Cardiac fibroblast (primary cell): Measurements from ENCODE around the gene NOX3.
A peak's percentile ranks its signal among the peaks of the same experiment; 100 is the strongest.

Experiments
- DNase-seq, 2 donors: peaks; one replicate each; pipeline versions ENCODE4 v3.0.0 to v3.0.0-alpha.2; 2010; ENCODE audit warnings: low read depth in 2 of 2
- H3K4me3 ChIP-seq, 2 donors: replicated peaks in 1 of 2; 1 replicate in 1 of 2; 2 replicates in 1 of 2; pipeline ENCODE4 v1.5.1; 2011; ENCODE audit warnings: low read depth in 2 of 2, low read length in 2 of 2, mild to moderate bottlenecking in 2 of 2, moderate library complexity in 1 of 2
- TF ChIP-seq, protein P1 (sequence below): IDR thresholded peaks from one replicate; pipeline ENCODE4 v1.5.1; 2011; ENCODE audit warnings: low read depth, mild to moderate bottlenecking, low read length, inconsistent platforms

Gene NOX3

DNA sequence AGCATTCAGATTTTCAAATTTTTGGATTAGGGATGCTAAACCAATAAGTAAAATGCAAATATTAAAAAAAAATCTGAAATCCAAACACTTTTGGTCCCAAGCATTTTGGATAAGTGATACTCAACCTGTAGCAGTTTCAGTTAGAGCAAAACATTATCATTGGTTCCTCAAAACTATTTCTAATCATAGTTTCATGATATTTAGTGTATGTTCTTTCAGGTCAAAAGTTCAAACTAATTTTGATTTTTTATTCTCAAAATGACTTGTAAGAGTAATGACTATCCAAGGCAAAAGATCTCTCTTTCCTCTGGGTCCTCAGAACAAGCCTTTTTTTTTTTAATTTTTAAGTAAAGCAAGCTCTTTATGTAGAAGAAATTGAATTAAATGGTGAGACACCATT, 77.4 kb downstream of the NOX3 start:
- TF ChIP-seq, protein P1, sequence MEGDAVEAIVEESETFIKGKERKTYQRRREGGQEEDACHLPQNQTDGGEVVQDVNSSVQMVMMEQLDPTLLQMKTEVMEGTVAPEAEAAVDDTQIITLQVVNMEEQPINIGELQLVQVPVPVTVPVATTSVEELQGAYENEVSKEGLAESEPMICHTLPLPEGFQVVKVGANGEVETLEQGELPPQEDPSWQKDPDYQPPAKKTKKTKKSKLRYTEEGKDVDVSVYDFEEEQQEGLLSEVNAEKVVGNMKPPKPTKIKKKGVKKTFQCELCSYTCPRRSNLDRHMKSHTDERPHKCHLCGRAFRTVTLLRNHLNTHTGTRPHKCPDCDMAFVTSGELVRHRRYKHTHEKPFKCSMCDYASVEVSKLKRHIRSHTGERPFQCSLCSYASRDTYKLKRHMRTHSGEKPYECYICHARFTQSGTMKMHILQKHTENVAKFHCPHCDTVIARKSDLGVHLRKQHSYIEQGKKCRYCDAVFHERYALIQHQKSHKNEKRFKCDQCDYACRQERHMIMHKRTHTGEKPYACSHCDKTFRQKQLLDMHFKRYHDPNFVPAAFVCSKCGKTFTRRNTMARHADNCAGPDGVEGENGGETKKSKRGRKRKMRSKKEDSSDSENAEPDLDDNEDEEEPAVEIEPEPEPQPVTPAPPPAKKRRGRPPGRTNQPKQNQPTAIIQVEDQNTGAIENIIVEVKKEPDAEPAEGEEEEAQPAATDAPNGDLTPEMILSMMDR: no peak
- DNase-seq: no peak
- no peak overlapping the region for H3K4me3 ChIP-seq

DNA sequence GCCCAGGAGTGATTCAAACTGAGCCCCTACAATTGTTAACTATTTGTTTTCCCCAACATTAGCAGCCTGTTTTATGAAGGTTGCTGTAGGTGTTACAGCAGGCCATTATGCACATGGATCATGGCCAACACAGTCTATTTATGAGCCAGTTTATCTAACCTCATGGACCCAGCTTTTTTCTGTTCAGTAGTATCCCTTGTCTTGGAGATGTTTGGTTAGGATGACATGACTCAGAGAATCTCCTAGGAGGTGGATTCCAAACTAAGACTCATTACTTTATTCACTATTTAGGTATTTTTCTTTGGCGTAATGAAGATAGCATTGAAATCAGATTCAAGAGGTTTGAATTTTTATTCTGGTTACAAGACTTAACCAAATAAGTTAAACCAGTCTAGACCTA, 78.6 kb downstream of the NOX3 start:
- peak; percentile 21 to 94 for DNase-seq
- TF ChIP-seq, protein P1: no peak
- no peak overlapping the region for H3K4me3 ChIP-seq

DNA sequence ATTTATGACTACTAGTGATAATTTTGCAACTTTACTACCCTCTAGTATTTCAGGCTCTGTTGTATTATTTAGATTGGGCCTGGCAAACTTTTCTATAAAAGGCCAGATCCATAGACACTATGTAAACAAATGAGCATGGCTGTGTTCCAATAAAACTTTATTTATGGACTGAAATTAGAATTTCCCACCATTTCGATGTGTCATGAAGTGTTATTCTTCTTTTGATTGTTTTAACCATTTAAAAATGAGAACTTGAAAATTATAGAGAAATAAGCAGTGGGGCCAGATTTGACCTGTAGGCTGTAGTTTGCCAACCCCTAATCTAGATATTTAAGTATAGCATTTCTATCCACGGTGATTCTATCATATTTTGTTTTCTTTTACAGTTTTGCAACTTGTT, 79.8 kb downstream of the NOX3 start:
- TF ChIP-seq, protein P1: no peak

DNA sequence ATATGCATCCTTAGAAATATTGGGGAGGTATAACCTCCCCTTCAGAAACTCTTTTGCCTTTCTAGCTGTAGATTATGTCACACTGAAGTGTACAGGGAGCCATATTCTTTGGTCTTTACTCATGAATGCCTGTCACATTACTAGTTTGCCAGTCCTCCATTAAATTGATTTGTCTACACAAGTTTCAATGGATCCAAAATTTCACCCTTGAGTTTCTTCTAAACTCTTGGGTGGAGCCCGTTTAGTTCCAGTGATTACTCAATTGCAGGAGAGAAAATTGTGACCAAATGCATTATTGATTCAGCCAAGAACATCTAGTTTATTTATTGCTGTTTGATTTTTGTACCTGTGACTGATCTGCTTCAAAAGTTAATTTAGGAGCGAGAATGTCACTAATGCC, 81.0 kb downstream of the NOX3 start:
- no peak overlapping the region for H3K4me3 ChIP-seq
- TF ChIP-seq, protein P1: no peak
- no peak for DNase-seq

More for the DNA sequence above, 79.8 kb downstream of the NOX3 start:
- no peak overlapping the region for H3K4me3 ChIP-seq
- no peak for DNase-seq

DNA sequence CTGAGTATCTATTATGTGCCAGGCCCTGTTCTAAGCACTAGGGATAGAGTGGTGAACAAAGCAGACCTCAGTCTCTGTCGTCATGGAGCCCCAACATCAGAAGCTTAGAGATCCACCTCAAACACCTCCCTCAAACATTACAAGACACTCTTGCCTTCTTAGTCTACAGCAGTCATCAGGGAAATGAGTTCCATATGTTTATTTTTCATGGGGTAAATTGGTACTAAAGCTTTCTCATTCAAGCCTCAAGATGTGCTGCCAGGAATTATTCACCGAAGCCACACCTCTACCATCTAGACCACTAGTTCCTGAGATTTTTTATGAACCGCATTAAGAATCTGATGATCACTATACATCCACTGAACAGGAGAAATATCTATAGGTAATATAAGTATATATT, 82.4 kb downstream of the NOX3 start:
- DNase-seq: peak in 1 of 2 donors; percentile 13
- TF ChIP-seq, protein P1: no peak
- no peak overlapping the region for H3K4me3 ChIP-seq

DNA sequence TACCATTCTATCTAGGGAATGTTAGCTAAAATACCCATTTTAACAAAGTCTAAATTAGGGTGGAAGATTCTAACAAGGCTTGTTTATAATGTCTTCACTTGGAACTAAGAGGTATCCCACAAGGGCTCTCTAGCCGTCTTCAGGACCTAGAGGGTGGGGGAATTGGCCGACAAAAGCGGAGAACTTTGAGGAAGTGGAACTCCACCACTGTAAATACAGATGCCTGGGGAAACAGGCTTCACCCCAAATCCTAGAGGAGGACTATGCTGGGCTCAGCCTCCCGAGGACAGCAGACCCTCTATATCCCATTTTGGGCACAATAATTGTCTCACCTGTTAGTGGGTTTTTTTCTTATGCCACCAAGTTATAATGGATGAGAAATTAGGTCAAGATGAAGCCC, 83.4 kb downstream of the NOX3 start:
- no peak for DNase-seq
- TF ChIP-seq, protein P1: no peak
- H3K4me3 ChIP-seq: no peak overlapping the region

DNA sequence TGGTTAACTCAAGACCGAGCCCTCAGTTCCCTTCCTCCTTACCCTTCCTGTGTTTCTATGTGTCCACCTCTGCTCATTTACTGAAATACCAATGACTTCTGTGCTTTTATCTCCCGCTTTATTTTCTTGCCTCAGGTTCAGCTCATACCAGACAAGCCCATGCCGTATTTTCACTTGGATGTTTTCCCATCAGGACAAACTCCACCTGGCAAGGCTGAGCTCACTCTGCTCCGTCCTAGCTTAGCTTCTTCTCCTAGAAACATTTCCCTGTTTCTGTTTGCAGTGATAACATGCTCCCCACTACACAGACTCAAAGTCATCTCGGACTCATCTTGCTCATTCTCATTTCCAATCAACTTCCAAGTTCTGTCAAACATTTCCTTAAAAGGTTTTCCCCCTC, 84.4 kb downstream of the NOX3 start:
- TF ChIP-seq, protein P1: no peak
- no peak for DNase-seq
- no peak overlapping the region for H3K4me3 ChIP-seq
